Activated CD4-positive, CD25-positive, alpha-beta regulatory T cell treated with anti-CD3 and anti-CD28 coated beads, Interleukin-2, amount 50 U/mL, for 72 hours (primary cell): ENCODE data around the gene SINHCAF.
"Not testable (repeated sequence)": the region's sequence is repeated elsewhere in the genome, so short reads cannot be mapped to it uniquely, and the experiment has no call there.

Source experiments
- DNase-seq: peaks from one replicate; pipeline ENCODE4 v3.0.0; 2021

SINHCAF gene, protein sequence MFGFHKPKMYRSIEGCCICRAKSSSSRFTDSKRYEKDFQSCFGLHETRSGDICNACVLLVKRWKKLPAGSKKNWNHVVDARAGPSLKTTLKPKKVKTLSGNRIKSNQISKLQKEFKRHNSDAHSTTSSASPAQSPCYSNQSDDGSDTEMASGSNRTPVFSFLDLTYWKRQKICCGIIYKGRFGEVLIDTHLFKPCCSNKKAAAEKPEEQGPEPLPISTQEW

DNA sequence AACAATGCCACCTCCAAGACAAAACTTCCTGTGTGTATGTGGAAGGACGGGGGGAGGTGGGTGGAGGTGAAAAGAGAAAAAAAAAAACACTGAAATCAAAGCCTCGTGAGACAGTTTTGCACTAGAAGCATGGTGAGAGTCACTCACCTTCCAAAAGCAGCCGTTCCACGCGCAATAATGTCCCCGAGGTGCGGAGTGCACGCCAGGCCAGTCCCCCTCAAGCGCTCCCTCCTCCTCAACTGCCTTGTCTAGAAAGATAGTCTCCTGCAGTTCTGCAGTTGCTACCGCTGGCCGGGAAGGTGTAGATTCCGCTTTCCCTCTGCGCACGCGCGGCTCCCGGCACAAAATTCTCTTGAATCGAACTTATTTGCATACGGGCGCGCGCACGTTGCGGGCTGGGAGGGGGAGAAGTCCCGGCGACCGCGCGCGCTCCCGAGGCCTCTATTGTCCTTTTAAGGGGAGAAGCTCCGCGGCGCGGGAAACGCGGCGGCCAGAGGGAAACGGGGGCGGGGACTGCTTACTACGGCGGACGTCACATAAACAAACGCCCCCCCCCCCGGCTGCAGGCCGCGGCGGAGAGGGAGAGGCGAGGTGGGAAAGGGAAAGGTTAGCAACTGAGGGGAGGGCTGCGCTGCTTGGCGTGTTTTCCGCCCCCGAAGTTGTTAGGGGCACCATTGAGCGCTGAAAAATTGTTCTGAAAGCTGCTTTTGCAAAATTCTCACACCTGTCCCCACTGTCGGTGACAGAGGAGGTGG lies at the start of gene SINHCAF:
TSS of gene SINHCAF (minus strand) at position 274 of the 755 bp plus-strand sequence. CDS start 27,946 bp downstream, outside the sequence.
- peak; percentile 97 for DNase-seq

DNA sequence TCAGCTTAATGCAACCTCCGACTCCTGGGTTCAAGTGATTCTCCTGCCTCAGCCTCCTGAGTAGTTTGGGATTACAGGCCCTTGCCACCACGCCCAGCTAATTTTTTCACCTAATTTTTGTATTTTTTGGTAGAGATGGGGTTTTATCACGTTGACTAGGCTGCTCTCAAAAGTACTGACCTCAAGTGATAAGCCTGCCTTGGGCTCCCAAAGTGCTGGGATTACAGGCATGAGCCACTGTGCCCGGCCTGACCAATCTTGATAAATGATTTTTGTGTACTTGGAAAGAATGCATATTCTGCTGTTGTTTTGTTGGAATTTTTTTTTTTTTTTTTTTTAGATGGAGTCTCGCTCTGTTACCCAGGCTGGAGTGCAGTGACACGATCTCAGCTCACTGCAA lies 49.5 kb upstream of the SINHCAF start:
- DNase-seq, result not testable (repeated sequence)

DNA sequence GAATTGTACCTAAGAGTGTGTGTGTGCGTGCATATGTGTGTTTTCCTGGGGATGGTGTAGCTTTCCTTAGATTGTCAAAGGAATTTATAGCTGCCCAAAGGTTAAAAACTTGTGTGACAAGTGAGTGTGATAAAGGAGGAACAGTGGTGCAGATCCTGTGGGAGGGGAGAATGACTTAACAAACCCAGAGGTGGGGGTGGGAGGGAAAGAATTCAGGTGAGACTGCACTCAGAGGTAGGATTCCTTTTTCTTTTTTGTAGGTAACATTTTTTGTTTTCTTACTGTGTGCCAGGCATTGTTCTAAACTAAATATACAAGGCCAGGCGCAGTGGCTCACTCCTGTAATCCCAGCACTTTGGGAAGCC lies 45.3 kb upstream of the SINHCAF start:
- no peak for DNase-seq

DNA sequence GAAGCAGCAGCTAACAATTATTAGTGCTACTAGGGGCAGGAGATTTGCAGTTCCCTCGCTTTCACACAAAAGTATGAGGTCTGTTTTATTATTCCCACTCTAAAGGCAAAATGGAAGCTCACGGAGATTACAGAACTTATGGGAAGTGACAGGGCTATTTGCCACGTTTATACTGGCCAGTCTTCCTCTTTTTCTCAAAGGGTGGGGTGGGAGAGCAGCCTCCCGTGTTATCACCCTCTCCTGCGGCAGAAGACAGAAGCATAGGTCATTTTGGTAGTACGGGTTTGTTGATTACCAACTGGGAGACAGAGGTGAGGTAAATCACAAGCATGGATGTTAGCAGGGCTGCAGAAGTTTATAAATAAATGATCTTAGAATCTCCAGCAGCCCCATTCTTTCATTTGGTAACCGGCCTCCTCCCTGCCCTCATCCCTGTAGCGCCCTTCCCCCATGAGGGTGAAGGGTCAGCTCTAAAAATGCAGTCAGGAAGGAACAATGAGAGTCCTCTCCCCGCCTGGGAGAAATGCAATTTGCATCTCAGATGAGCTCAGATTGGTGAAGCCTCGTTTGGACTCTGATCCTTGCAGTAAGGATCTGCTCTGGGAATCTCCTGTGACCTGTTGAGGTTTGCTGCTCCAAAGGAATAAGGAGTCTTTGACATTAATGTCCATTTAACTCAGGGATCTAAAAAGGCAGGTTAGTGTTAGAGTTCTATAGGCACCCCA lies 44.7 kb upstream of the SINHCAF start:
- no peak for DNase-seq

DNA sequence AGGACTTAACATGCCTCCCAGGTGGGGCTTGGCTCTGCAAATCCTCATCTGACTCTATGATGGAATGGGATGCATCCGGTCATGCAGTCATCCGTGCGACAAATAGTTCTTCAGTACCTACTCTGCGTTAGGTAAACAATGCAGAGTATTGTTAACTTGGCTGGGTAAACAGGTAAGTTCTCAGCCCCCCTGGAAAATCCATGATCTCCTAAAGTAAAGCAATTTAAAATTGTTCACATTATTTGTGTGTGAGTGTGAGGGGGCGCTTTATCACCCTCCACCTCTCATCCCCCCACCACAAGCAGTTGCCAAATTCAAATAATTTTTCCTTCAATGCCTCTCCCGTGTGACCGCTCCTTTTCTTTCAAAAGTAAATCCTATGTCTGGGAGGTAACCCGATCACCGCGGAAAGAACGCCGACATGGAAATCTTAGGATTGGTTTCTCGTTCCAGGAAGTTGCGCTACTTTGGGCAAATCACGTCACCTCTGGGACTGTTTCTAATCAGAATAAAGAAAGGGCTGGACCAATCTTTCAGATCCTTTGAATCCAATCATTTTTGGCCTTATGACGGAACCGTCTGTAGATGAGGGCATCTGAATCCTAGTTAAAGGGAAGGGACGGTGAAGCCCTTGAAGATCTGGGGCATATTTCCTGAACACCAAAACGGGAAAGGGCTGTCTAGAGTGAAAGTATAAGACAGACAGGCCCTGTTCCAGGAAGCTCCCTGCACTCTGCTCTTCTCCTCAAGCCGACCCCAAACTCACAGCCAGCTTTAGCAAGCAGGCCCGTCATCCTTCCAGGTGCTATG lies 44.0 kb upstream of the SINHCAF start:
- DNase-seq, result no peak

DNA sequence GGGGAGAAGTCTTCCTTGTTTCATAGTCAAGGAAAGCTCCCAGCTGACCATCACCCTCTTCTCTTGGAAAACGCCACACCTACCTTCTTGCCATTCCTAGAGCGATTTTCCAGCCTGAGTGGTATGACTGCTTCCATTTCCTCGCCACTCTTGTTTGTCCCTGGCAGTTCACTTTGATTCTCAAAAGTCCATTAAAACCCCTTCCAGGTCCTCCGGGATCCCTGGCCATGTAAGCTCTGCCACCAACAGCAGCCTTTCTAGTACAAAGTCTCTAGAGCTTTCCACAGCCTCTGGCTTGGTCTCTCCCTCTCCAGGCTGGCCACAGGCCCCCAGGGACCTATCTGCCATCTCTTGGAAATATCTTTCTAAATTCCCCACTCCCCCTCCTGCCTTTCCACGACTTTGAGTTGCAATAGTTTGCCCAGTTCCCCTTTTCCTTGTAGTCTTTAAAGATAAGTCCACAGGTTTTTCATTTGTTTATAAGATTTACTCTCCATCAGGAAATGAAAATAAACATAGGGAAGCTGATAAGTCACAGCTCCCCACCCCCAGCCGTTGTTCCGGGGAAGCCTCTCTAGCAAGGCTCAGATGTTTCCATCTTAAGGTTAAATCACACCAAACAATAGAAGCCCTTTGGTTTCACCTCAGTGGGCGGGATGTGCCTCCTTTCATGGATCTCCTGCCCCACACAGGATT lies 42.9 kb upstream of the SINHCAF start:
- no peak for DNase-seq

DNA sequence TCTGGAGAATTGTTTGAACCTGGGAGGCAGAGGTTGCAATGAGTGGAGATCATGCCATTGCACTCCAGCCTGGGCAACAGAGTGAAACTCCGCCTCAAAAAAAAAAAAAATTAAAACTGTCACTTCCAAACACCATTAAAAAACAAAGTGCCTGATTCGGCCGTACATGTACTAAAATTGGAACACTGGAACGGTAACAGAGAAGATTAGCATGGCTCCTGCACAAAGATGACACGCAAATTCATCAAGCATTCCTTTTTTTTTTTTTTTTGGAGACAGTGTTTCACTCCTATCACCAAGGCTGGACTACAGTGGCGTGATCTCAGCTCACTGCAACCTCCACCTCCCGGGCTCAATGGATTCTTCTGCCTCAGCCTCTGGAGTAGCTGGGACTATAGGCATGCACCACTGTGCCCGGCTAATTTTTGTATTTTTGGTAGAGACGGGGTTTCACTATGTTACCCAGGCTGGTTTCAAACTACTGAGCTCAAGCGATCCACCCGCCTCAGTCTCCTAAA lies 40.2 kb upstream of the SINHCAF start:
- no peak for DNase-seq

DNA sequence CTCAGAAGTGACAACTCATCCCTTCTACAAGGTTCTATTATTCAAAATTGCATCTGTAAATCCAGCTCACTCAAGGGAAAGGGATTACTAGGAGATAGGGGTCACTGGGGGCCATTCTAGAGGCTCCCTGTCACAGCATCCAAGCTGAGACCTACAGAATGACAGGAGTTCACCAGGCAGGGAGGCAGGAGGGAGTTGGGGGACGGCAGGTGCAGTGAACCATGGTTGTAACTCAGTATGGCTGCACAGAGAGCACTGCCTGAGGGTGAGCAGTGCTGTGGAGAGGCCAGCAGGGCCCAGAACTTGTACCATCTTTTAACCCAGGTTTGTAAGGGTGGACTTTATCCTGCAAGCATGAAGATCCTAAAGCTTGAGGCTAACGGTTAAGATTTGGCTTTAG lies 37.9 kb upstream of the SINHCAF start:
- DNase-seq, result no peak

DNA sequence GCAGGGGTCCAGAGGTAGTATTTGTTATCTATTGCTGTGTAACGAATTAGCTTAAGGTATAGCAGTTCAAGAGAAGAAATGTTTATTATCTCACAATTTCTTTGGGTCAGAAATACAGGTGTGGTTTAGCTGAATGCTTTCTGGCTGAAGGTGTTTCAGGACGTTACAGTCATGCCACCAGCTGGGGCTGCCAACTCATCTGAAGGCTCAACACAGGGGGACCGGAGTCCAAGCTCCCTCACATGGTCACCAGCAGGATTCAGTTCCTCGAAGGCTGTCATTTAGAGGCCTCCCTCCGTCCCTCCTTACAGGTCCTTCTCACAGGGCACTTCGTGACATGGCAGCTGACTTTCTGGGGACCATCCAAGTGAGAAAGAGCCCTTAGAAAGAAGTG lies 37.5 kb upstream of the SINHCAF start:
- DNase-seq, result no peak

DNA sequence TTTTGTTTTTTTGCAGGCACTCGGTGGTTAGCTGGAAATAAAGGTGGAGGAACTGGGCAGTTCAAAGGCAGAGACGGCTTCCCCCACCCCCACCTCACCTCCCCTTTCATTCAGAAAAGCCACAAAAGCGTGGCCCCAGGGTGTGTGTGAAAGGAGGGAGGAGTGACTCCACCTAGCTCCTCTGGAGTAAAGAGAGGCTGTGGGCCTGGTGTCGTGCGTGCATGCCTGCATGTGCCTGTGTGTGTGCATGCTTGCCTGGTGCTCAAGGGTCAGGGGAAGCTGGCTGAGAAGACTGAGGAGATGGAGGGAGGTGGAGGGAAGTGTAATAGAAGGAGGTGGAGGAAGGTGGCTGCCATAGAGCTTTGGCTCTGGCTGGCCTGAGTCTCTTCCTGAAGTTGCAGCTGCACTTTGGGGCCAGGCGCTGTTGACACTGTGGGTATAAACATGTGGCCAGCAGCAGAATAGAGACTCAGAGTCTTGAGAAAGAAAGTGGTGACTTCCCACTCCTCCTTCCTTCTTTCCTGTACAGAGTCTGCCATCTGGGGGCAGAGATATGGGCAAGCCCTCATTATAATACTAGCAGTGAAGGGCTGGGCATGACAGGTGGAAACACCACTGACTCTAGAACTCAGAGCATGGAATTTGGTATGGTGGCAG lies 36.9 kb upstream of the SINHCAF start:
- no peak for DNase-seq

DNA sequence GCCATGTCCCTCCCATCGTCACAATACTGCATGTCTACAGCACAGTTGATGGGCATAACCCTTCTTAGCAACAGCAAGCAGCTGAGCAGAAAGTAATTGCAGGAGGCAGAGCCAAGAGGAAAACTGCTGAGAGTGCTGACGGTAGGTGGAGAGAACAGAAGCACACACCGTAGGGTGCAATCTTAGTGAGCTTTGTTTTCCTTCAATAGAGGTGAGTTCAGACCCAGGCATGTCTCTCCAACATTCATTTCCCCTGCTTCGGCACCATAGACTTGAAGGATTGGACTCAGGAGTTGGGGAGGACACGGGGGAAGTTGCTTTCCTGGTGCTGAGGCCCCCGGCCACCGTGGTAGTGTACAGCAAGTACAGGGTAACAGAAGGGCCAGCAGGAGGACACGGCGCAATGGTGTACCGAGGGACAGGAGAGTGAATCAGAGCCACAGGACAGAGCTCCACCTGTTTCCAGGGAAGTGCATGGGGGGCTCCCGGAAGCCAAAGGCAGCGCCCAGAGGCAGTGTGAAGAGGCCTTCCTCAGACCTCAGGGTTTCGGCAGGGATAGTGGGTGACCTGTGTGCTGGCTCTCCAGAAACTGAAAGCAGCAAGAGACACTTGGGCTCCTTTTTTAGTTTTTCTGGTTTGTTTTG lies 36.3 kb upstream of the SINHCAF start:
- no peak for DNase-seq

DNA sequence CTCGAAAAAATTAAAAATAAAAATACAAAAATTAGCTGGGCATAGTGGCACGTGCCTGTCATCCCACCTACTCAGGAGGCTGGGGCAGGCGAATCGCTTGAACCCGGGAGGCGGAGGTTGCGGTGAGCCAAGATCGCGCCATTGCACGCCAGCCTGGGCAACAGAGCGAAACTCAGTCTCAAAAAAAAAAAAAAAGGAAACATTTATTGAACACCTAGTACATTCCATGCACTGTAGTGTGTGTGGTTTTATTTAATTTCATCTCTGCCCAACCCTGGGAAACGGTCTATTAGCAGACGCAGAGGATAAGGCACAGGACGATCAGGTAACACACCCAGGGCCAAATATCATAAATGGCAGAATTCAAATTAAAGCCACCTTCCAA lies 35.8 kb upstream of the SINHCAF start:
- DNase-seq, result no peak

DNA sequence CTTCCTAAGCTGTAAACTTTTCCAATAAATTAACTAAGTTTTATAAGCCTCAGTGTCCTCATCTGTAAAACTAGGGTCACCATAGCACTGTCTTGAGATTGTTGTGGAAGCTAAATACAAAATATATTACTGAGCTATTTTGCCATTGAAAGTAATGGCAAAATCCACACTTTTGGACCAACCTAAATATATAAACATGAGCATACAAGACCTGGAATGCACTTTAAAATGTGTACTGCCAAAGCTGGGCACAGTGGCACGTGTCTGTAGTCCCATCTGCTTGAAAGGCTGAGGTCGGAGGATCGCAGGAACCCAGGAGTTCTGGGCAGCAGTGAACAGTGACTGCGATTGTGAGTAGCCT lies 29.8 kb upstream of the SINHCAF start:
- DNase-seq, result no peak

DNA sequence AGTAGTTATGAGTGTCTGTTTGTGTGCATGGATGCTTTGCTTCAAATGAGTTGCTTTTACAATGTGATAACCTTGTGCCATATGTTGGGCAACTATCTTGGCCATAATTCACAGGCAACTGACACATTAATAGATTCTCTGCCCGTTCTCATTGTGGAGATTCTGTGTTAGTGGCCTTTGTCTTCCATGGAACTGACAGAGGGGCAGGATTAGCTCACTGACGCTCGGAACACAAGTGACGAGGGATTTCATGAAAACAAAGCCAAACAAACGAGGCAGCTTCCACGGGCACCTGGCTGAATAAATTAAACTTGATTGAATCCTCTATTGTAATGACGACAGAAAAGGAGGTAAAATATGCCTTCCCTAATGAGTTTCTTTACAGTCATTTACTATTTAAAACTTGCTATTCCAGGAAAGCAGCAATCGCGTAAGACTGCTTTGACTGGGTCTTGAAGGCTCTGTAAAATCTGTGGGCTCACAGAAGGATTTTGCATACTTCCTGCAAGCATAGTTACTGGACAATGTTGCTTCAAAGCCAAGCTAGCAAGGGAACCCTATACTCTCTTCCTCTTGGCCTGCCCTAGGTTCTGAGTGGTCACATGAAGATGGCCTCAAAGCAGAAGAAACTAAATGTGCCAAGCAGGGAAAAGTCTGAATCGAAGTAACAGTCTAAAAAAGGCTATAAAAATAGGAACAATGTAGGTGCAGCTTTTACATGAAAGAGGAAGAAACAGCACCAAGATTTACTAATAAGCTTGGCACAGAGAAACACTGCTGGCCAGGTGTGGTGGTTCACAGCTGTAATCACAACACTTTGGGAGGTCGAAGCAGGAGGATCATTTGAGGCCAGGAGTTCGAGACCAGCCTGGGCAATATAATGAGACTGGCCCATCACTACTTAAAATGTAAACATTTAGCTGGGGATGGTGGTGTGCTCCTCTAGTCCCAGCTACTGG lies 28.1 kb upstream of the SINHCAF start:
- no peak for DNase-seq

DNA sequence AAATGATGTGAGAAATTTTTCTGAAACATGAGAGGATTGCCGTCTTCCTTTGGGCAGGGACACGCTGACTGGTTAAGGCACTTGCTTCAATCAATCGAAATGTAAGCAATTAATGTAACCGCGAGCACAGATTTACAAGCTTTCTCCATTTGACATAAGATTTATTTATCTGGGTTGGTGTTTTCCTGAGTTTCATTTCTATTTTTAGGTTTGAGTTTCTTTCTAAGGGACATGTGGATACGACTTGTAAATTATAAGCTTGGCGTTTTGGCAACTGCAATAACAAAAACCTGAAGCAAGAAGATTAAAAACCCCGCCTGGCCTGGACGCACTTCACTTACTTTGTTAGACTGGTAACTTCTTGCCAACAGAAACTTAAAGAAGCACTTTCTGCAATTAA lies 20.3 kb upstream of the SINHCAF start:
- DNase-seq, result no peak

DNA sequence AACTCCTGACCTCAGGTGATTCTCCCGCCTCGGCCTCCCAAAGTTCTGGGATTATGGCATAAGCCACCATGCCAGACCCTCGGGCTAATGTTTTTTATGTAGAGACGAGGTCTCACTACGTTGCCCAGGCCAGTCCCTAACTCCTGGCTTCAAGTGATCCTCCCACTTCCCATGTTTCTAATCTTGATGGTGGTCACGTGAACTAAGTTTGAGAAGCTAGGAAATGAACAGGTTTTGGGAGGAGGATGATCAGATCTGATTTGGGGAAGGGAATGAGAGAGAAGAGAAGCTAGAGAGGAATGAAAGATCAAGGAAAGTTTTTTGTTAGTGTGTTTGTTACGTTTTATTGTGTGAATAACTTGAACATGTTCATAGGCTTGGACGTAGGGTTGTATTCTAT lies 17.2 kb upstream of the SINHCAF start:
- DNase-seq, result no peak

DNA sequence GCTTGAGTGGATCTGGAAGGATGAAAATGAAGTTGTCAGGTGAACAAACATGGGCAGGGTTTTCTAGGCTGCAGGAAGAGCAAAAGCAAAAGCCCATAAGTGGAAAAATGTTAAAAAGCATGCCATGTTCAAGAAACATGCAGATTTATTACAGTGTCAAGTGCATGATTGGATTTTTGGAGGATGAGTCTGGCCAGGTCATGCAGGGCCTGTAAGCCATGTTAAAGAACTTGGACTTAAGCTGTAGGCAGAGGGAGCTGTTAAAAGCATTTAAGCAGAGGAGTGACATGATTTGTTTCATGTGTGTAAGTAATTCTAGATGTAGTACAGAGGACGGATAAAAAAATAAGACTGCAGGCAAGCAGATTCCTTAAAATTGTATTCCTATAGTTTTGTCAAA lies 16.3 kb upstream of the SINHCAF start:
- no peak for DNase-seq

DNA sequence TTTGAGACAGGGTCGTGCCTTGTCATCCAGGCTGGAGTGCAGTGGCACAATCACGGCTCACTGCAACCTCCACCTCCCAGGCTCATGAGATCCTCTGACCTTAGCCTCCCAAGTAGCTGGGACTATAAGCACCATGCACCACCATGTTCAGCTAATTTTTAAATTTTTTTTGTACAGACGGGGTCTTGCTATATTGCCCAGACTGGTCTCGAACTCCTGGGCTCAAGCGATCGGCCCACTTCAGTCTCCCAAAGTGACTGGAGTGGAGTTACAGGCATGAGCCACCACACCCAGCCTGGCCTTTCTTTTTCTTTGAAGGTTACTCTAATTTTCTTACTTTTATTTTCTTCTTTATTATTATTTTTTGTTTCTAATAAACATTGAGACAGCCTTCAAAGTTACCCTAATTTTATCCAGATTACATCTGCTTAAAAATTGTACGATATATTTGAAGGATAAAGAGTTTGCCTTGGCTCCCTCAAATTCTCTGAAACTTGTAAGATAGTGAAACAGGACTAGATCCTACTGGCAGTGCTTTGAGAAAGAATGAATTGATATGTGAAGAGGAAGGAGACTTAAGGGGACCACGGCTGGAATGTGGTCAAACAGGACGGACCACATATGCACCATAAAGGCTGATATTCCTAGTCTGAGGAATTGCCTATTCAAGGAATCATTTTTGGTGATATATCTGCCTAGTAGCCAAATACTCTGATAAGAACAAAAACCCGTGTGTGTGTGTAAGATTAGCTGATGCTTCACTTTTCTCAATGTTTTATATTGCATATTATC lies 14.1 kb upstream of the SINHCAF start:
- DNase-seq, result no peak

DNA sequence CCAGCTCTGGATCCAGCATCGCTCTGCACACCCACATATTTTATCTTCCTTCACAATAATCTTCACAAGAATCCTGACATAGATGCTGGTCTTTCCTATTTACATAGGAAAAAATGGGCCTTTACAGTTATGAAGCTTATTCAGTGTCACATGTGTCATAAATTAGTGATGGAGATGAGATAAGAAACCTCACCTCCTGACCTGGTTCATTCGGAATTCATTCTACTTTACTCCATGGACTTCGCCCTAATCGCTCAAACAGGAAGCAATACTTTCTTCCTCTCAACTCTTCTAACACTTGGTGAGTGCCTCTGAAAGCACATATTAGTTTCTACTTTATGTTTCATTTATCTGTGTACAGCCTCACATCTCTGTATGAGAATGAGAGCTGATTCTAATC lies 12.0 kb upstream of the SINHCAF start:
- no peak for DNase-seq
